IMR-90 (cell line): ENCODE results near the gene PTPN22. TPM values are rescaled to one million over a fixed set of nuclear protein-coding genes. Genes with fewer than 3 reads are reported as not detected.

ENCODE experiments used
- ATAC-seq: fragments of 200-7000 bp; cut with Tn5 transposase; 2 replicates; pipeline ENCODE4 v1.9.1; 2020; ENCODE audit warnings: low read depth, mild to moderate bottlenecking, moderate library complexity
- BruUV-seq: library from RNA; stranded (reverse); fragments of 400-500 nt; replicated peaks from 2 replicates; lab custom pipeline; 2021; lab: Mats Ljungman, UMichigan
- CTCF ChIA-PET: fragments of 300-600 bp; formaldehyde crosslinking; extraction: SDS; loops from one replicate; lab custom pipeline; 2021; ENCODE audit warnings: antibody characterized with exemption; lab: Yijun Ruan, JAX
- POLR2A ChIA-PET: fragments of 300-600 bp; sonication (Branson Sonifier 250); formaldehyde crosslinking; loops from one replicate; lab custom pipeline; 2022; ENCODE audit warnings: antibody characterized with exemption; ENCODE audit not compliant: unreplicated experiment; lab: Charles Lee
- DNase-seq: peaks from one replicate; pipeline ENCODE4 v3.0.0; 2013
- H2AFZ ChIP-seq: replicated peaks from 2 replicates; pipeline ENCODE3; 2013; ENCODE audit warnings: low read length, mild to moderate bottlenecking; ENCODE audit not compliant: poor library complexity
- H2AK5ac ChIP-seq: 2 replicates; pipeline ENCODE4 v1.6.1; 2013; ENCODE audit warnings: low read depth, low read length, inconsistent platforms
- H2AK9ac ChIP-seq: replicated peaks from 2 replicates; pipeline ENCODE3; 2013; ENCODE audit warnings: mild to moderate bottlenecking, low read depth, low read length, moderate library complexity; ENCODE audit not compliant: poor library complexity
- H2BK120ac ChIP-seq: 2 replicates; pipeline ENCODE4 v1.6.1; 2013; ENCODE audit warnings: low read depth, low read length, inconsistent platforms
- H2BK15ac ChIP-seq: 3 replicates; pipeline ENCODE4 v1.6.1; 2013; ENCODE audit warnings: low read depth, low read length, inconsistent platforms
- H2BK20ac ChIP-seq: 2 replicates; pipeline ENCODE4 v1.6.1; 2013; ENCODE audit warnings: low read depth, mild to moderate bottlenecking, inconsistent platforms, low read length, moderate library complexity
- H2BK5ac ChIP-seq: 2 replicates; pipeline ENCODE4 v1.6.1; 2013; ENCODE audit warnings: mild to moderate bottlenecking, low read depth, low read length, inconsistent platforms; ENCODE audit not compliant: poor library complexity, severe bottlenecking
- H3K14ac ChIP-seq: replicated peaks from 2 replicates; pipeline ENCODE4 v1.6.1; 2013; ENCODE audit warnings: low read depth, low read length, inconsistent platforms
- H3K18ac ChIP-seq: 2 replicates; pipeline ENCODE4 v1.6.1; 2013; ENCODE audit warnings: low read depth, low read length, control low read depth
- H3K23ac ChIP-seq: 2 replicates; pipeline ENCODE4 v1.6.1; 2013; ENCODE audit warnings: low read depth, low read length, inconsistent platforms
- H3K27ac ChIP-seq: 2 replicates; pipeline ENCODE4 v1.5.1; 2013; ENCODE audit warnings: mild to moderate bottlenecking, control low read depth, low read length; ENCODE audit not compliant: insufficient read depth
- H3K27me3 ChIP-seq: 2 replicates; pipeline ENCODE4 v1.6.1; 2013; ENCODE audit warnings: low read length; ENCODE audit not compliant: control insufficient read depth, insufficient read depth
- H3K36me3 ChIP-seq: 2 replicates; pipeline ENCODE4 v1.6.1; 2013; ENCODE audit warnings: low read length, mixed read lengths; ENCODE audit not compliant: control insufficient read depth, insufficient read depth
- H3K4ac ChIP-seq: 2 replicates; pipeline ENCODE4 v1.6.1; 2013; ENCODE audit warnings: low read depth, low read length, inconsistent platforms
- H3K4me1 ChIP-seq: 2 replicates; pipeline ENCODE4 v1.6.1; 2013; ENCODE audit warnings: low read length, mixed read lengths; ENCODE audit not compliant: control insufficient read depth, insufficient read depth
- H3K4me2 ChIP-seq: 2 replicates; pipeline ENCODE4 v1.6.1; 2013; ENCODE audit warnings: low read depth, mild to moderate bottlenecking, control low read depth, low read length, moderate library complexity
- H3K4me3 ChIP-seq: 2 replicates; pipeline ENCODE4 v1.5.1; 2013; ENCODE audit warnings: low read depth, mild to moderate bottlenecking, control low read depth, low read length, moderate library complexity; ENCODE audit not compliant: insufficient read depth
- H3K56ac ChIP-seq: 2 replicates; pipeline ENCODE4 v1.6.1; 2013; ENCODE audit warnings: low read length, inconsistent platforms; ENCODE audit not compliant: insufficient read depth; ENCODE audit errors: extremely low read depth
- H3K79me1 ChIP-seq, 2 experiments: 2 replicates each; pipeline ENCODE4 v1.6.1; 2013; ENCODE audit warnings: low read length in 2 of 2, inconsistent platforms in 1 of 2, low read depth in 1 of 2
- H3K9ac ChIP-seq: 2 replicates; pipeline ENCODE4 v1.6.1; 2013; ENCODE audit warnings: low read depth, low read length, control low read depth
- H3K9me1 ChIP-seq: 2 replicates; pipeline ENCODE4 v1.6.1; 2013; ENCODE audit warnings: low read length, inconsistent platforms; ENCODE audit not compliant: insufficient read depth
- H3K9me3 ChIP-seq: 2 replicates; pipeline ENCODE4 v1.6.1; 2013; ENCODE audit warnings: low read length; ENCODE audit not compliant: control insufficient read depth, insufficient read depth
- H4K20me1 ChIP-seq: 2 replicates; pipeline ENCODE4 v1.6.1; 2013; ENCODE audit warnings: low read length, inconsistent platforms; ENCODE audit not compliant: insufficient read depth
- H4K5ac ChIP-seq: 2 replicates; pipeline ENCODE4 v1.6.1; 2013; ENCODE audit warnings: mild to moderate bottlenecking, low read depth, low read length, control low read depth
- H4K8ac ChIP-seq, 2 experiments: 2 replicates each; pipeline ENCODE4 v1.6.1; 2013; ENCODE audit warnings: low read depth in 2 of 2, low read length in 2 of 2, control low read depth in 1 of 2, inconsistent platforms in 1 of 2
- H4K91ac ChIP-seq: 2 replicates; pipeline ENCODE4 v1.6.1; 2013; ENCODE audit warnings: low read depth, low read length, inconsistent platforms; ENCODE audit not compliant: insufficient read depth
- CEBPB ChIP-seq: IDR thresholded peaks from 2 replicates; pipeline ENCODE4 v1.6.1; 2012; ENCODE audit warnings: low read depth, low read length, improper control_type of control experiment
- CTCF ChIP-seq: conservative IDR thresholded peaks from 2 replicates; pipeline ENCODE4 v1.5.1; 2012; ENCODE audit warnings: mild to moderate bottlenecking, low read depth, low read length, improper control_type of control experiment
- FOS ChIP-seq: fragments of 150-350 bp; IDR thresholded peaks from 2 replicates; pipeline ENCODE4 v1.6.1; 2016; ENCODE audit warnings: low read depth, low read length
- NFE2L2 ChIP-seq: fragments of 150-350 bp; IDR thresholded peaks from 2 replicates; pipeline ENCODE4 v1.6.1; 2016; ENCODE audit warnings: low read depth, mild to moderate bottlenecking, low read length
- RCOR1 ChIP-seq: IDR thresholded peaks from 2 replicates; pipeline ENCODE4 v1.6.1; 2012; ENCODE audit warnings: mild to moderate bottlenecking, low read length, improper control_type of control experiment; ENCODE audit not compliant: insufficient replicate concordance
- RFX5 ChIP-seq: IDR thresholded peaks from 2 replicates; pipeline ENCODE4 v1.8.0; 2012; ENCODE audit warnings: low read depth, mild to moderate bottlenecking, low read length, moderate library complexity
- WGBS, 2 experiments: methylation state at CpG; one replicate each; pipeline versions ENCODE4 v1.1.5 to v1.1.7; 2013; ENCODE audit warnings: missing lambda C conversion rate in 2 of 2; ENCODE audit not compliant: insufficient read length in 1 of 2; ENCODE audit errors: extremely low coverage in 2 of 2; 5-methylcytosine and 5-hydroxymethylcytosine counted together
- dilution Hi-C: fragments of 300-500 bp; cut with HindIII; formaldehyde crosslinking; loops from one replicate; pipeline ENCODE4 v1.14.3; 2018; ENCODE audit warnings: low sequenced_read_pairs; ENCODE audit not compliant: unreplicated experiment
- in situ Hi-C: fragments of 300-500 bp; cut with MboI; formaldehyde crosslinking; loops from 3 replicates; pipeline ENCODE4 v1.14.3; 2019; ENCODE audit warnings: low sequenced_read_pairs, inconsistent platforms, mixed read lengths
- intact Hi-C: fragments of 100-400 bp; cut with micrococcal nuclease; formaldehyde crosslinking; loops from 2 replicates; pipeline ENCODE4 v1.10.0; 2022
- polyA plus RNA-seq, 3 experiments: library from polyadenylated mRNA; depleted of rRNA; stranded (reverse); fragments of >200 nt; gene quantifications; 2 replicates each; pipeline ENCODE4 v1.2.3, GENCODE V29; 2012; ENCODE audit warnings: low replicate concordance in 1 of 3
- total RNA-seq: library from RNA; depleted of rRNA; stranded (reverse); fragments of >200 nt; gene quantifications from 2 replicates; pipeline ENCODE4 v1.2.3, GENCODE V29; 2012

PTPN22 gene
- total and polyA plus RNA-seq, 2 of the 4 experiments (the other 2 are of a cell fraction), result 0.14 to 0.18 TPM

- intact Hi-C loops (loop anchor here (10.0 kb wide), 1 partner anchor 418 kb away; the partner anchor contains the start of gene MAGI3), in situ Hi-C loops (no loop called here), dilution Hi-C loops (no loop called here)
- Histone ChIP-seq H2BK20ac (no peak overlapping the region), H3K9ac (no peak overlapping the region), H3K23ac (no peak overlapping the region), H4K20me1 (peaks cover 22% of the 10 kb centered on the region; the same call in 1 of the 2 replicates), H3K27ac (no peak overlapping the region), H4K91ac (peak overlapping the region; percentile 36; the same call in 1 of the 2 replicates), H3K36me3 (no peaks in the 10 kb centered on the region), H3K27me3 (no peaks in the 10 kb centered on the region), H2BK120ac (no peak overlapping the region), H3K14ac (no peak overlapping the region), H3K4me1 (peaks cover 4% of the 10 kb centered on the region), H3K4me2 (no peak overlapping the region), H3K9me3 (no peaks in the 10 kb centered on the region), H3K56ac (no peak overlapping the region), H2BK15ac (no peak overlapping the region), H2BK5ac (peak overlapping the region; percentile 91), H3K79me1 (peaks cover 0 to 24% of the 10 kb centered on the region in 2 experiments; a peak in 2 of 4 replicates), H3K4ac (no peak overlapping the region), H2AK9ac (peak overlapping the region; percentile 4), H3K4me3 (no peak overlapping the region), H3K9me1 (no peaks in the 10 kb centered on the region), H4K8ac (peak overlapping the region; percentile 95; a peak in 3 of 4 replicates), H4K5ac (peak overlapping the region; percentile 96; the same call in 1 of the 2 replicates), H3K18ac (no peak overlapping the region), H2AK5ac (peak overlapping the region; percentile 7; the same call in 1 of the 2 replicates), H2AFZ (peak overlapping the region; percentile 5)
- ChIA-PET POLR2A (no interaction called here), CTCF (interaction anchor here (0.6 kb wide), 1 partner anchor 78 kb away, joined by 3 read pairs; no protein-coding TSS in a partner anchor)
- DNase-seq, result no peak
- WGBS, 2 experiments, result 100% methylated on average over 2 of the region's 15 CpGs; no CpG with 5 or more reads in 1 of the 2 experiments
- BruUV-seq, result no TSS peak
- no peak for ATAC-seq
- no peak for TF ChIP-seq RFX5
- no peak for TF ChIP-seq CTCF
- no peak for TF ChIP-seq FOS
- TF ChIP-seq RCOR1, result no peak
- no peak for TF ChIP-seq NFE2L2
- no peak for TF ChIP-seq CEBPB
Measured at GRCh38 chr1:113813218-113813617, 58.3 kb downstream of the PTPN22 start.
